BLaER1 treated with 17β-estradiol and CSF1 and Interleukin-3, amounts not matched to agents 10 nM and 100 nM (cell line): ENCODE results near the gene PPP6R3.

Experiments used
- H3K27ac ChIP-seq, 11 experiments: shearing (Covaris generic); formaldehyde crosslinking; 2 replicates each; pipeline ENCODE4 v1.8.1; 2022
- H3K27me3 ChIP-seq, 11 experiments: shearing (Covaris generic); formaldehyde crosslinking; 2 replicates each; pipeline ENCODE4 v1.8.1; 2022
- H3K36me3 ChIP-seq, 11 experiments: shearing (Covaris generic); formaldehyde crosslinking; 2 replicates each; pipeline ENCODE4 v1.8.1; 2022
- H3K4me1 ChIP-seq, 10 experiments: shearing (Covaris generic); formaldehyde crosslinking; 2 replicates each; pipeline ENCODE4 v1.8.1; 2022
- H3K4me2 ChIP-seq, 11 experiments: shearing (Covaris generic); formaldehyde crosslinking; 2 replicates each; pipeline ENCODE4 v1.8.1; 2022
- H3K4me3 ChIP-seq, 10 experiments: shearing (Covaris generic); formaldehyde crosslinking; 2 replicates each; pipeline ENCODE4 v1.8.1; 2022
- H3K9ac ChIP-seq, 11 experiments: shearing (Covaris generic); formaldehyde crosslinking; 2 replicates each; pipeline ENCODE4 v1.8.1; 2022
- H3K9me3 ChIP-seq, 11 experiments: shearing (Covaris generic); formaldehyde crosslinking; replicated peaks in 1 of 11; 2 replicates each; pipeline ENCODE4 v1.8.1; 2022
- H4K20me1 ChIP-seq, 11 experiments: shearing (Covaris generic); formaldehyde crosslinking; 2 replicates each; pipeline ENCODE4 v1.8.1; 2022
- Cebpa-rat ChIP-seq, 11 experiments: shearing (Covaris generic); IDR thresholded peaks; 2 replicates each; pipeline ENCODE4 v1.8.1; 2022

PPP6R3 gene

DNA sequence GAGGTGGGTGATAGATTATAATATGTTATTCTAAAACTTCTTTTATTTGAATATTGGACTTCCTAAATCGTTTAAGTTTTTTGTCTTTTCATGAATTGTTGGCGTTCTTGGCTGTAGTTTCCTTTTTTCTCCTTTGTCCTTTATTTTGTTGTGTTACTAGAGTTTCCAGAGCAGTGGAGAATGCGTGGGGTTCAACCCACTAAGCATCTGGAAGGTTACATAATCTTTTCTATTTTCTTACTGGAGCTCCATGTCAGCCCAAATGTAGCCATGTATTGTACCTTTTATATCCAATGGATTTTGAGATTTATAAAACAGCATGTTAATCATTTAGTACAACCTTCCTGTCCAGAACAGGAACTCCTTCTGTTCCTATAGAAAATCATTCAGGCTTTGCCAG is 63.2 kb downstream of the PPP6R3 start:
- no peak for TF ChIP-seq Cebpa-rat (IDR thresholded peaks at IDR 0.05)
- no peaks in the 10 kb centered on the region for H3K27me3 ChIP-seq
- no peak overlapping the region for H3K9ac ChIP-seq
- H3K4me2 ChIP-seq = peak overlapping the region; percentile 4 to 58 (median 32); a peak in 18 of 22 replicates
- peaks cover 98 to 100% (median 99%) of the 10 kb centered on the region in 11 experiments for H3K36me3 ChIP-seq
- peaks cover 24 to 57% (median 36%) of the 10 kb centered on the region in 10 experiments for H3K4me1 ChIP-seq
- no peaks in the 10 kb centered on the region for H3K9me3 ChIP-seq
- no peak overlapping the region for H3K4me3 ChIP-seq
- peak overlapping the region in 6 of 11 experiments; percentile 3 to 57 (median 38); a peak in 8 of 22 replicates for H3K27ac ChIP-seq
- peaks cover 46 to 99% (median 73%) of the 10 kb centered on the region in 11 experiments for H4K20me1 ChIP-seq

DNA sequence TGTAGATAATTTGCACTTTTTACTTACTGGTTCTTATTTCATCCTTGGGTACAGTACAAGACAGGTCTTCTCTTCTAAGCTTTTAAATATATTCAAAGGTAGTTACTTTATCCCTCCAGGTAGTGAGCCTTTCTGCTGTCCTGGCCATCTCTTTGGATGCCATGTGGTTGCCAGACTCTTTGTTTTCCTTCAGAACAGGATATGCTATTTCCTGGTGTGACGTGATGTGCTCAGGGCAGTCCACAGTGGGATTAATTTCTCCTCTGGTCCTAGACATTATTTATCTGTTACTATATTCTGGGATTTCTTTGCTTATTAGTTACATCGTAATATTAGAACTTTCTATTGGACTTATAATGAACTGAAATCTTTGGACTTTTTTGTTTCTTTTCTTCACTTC is 63.7 kb downstream of the PPP6R3 start:
- Histone ChIP-seq H3K9ac (no peak overlapping the region), H3K9me3 (no peaks in the 10 kb centered on the region), H3K36me3 (peaks cover 98 to 100% (median 99%) of the 10 kb centered on the region in 11 experiments), H4K20me1 (peaks cover 49 to 99% (median 72%) of the 10 kb centered on the region in 11 experiments), H3K27ac (peak overlapping the region in 6 of 11 experiments; percentile 3 to 57 (median 38); a peak in 9 of 22 replicates), H3K27me3 (no peaks in the 10 kb centered on the region), H3K4me1 (peaks cover 25 to 57% (median 39%) of the 10 kb centered on the region in 10 experiments), H3K4me2 (peak overlapping the region; percentile 4 to 58 (median 32); a peak in 18 of 22 replicates), H3K4me3 (no peak overlapping the region)
- no peak for TF ChIP-seq Cebpa-rat (IDR thresholded peaks at IDR 0.05)

DNA sequence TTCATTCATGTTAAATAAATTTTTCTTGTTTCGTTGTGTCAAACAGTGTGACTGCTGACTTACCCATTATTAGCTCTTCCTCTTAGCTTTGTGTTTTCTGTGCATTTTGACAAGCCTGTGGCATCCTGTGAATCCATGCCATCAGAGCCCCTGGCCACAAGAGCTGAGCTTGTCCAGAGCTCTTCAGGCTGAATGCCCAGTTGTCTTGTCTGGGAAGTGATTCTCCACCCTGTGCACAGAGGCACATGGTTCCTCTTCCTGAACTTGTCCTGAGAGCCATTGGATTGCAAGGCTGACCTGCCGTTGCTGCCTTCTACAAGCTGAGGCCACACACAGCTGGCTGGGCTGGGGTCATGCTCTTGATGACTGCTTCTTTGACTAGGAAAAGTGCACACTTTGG is 64.1 kb downstream of the PPP6R3 start:
- Histone ChIP-seq H3K27ac (peak overlapping the region in 3 of 11 experiments; percentile 3 to 57 (median 4); a peak in 2 of 22 replicates), H3K9ac (no peak overlapping the region), H4K20me1 (peaks cover 49 to 99% (median 72%) of the 10 kb centered on the region in 11 experiments), H3K36me3 (peaks cover 98 to 100% (median 99%) of the 10 kb centered on the region in 11 experiments), H3K9me3 (no peaks in the 10 kb centered on the region), H3K4me2 (peak overlapping the region in 4 of 11 experiments; percentile 4 to 35 (median 31); a peak in 4 of 22 replicates), H3K27me3 (no peaks in the 10 kb centered on the region), H3K4me3 (no peak overlapping the region), H3K4me1 (peaks cover 25 to 57% (median 39%) of the 10 kb centered on the region in 10 experiments)
- TF ChIP-seq Cebpa-rat (IDR thresholded peaks at IDR 0.05) = no peak

DNA sequence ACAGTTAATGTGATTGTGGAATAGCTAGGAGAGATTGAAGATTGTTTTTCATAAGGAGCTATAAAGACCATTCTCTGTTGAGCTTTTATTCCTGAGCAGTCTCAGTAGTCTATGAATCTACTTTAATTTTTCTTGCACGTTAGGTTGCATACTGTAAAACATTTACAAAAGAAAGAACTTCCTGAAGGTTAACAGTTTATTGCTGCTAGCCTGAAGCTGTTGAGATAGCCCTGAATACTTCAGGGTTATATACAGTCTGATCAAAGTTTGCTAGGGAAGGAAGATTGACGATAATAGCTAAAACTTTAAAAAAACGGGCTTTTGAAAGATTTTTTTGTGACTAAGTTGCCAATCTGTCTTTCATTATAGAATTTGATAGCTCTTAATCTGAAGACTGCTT is 64.8 kb downstream of the PPP6R3 start:
- Histone ChIP-seq H4K20me1 (peaks cover 45 to 99% (median 72%) of the 10 kb centered on the region in 11 experiments), H3K9ac (no peak overlapping the region), H3K27me3 (no peaks in the 10 kb centered on the region), H3K4me3 (no peak overlapping the region), H3K4me1 (peaks cover 25 to 57% (median 39%) of the 10 kb centered on the region in 10 experiments), H3K9me3 (no peaks in the 10 kb centered on the region), H3K36me3 (peaks cover 98 to 100% (median 99%) of the 10 kb centered on the region in 11 experiments), H3K27ac (no peak overlapping the region), H3K4me2 (no peak overlapping the region)
- no peak for TF ChIP-seq Cebpa-rat (IDR thresholded peaks at IDR 0.05)

DNA sequence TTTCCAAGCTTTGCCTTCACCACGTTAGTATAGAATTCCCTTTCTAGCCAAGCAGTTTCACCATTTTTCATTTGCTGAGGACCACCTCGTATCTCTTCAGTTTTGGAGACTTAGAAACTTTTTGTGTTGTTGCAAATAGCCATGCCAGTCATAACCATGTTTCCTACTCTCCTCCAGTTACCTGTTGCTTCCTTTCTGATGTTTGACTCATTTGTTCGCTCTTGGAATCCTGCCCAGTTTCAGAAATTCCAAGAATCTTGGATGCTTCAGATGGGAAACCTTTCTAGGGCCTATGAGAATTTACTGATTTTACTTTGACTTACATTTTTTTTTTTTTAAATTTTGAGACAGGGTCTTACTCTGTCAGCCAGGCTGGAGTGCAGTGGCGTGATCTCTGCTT is 65.4 kb downstream of the PPP6R3 start:
- Histone ChIP-seq H3K27me3 (no peaks in the 10 kb centered on the region), H3K4me1 (peaks cover 25 to 57% (median 39%) of the 10 kb centered on the region in 10 experiments), H3K4me2 (no peak overlapping the region), H3K27ac (no peak overlapping the region), H3K9ac (no peak overlapping the region), H3K4me3 (no peak overlapping the region), H3K36me3 (peaks cover 98 to 100% (median 99%) of the 10 kb centered on the region in 11 experiments), H4K20me1 (peaks cover 45 to 99% (median 72%) of the 10 kb centered on the region in 11 experiments), H3K9me3 (no peaks in the 10 kb centered on the region)
- no peak for TF ChIP-seq Cebpa-rat (IDR thresholded peaks at IDR 0.05)

DNA sequence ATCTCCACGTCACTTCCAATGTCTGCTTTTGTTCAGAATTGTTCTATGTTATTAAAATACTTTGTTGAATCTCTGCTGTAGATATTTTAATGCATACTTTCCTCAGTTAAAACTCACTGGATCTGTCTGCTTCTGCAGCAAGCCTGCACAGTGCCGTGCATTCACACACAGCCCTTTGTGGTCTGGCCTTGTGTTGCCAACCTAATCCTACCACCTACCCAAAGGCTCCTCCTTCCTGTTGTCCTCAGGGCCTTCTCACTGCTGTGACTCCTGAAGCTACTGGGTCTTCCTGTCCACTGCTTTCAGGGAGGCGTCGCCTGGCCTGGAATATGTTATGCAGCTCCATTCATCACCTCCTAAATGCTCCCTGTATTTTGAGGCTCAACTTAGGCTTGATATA is 67.0 kb downstream of the PPP6R3 start:
- Histone ChIP-seq H3K9me3 (no peaks in the 10 kb centered on the region), H3K27me3 (no peaks in the 10 kb centered on the region), H3K36me3 (peaks cover 98 to 100% (median 99%) of the 10 kb centered on the region in 11 experiments), H3K4me1 (peaks cover 25 to 43% (median 39%) of the 10 kb centered on the region in 10 experiments), H3K9ac (no peak overlapping the region), H3K4me2 (peak overlapping the region in 6 of 11 experiments; percentile 11 to 54 (median 36); a peak in 7 of 22 replicates), H3K27ac (no peak overlapping the region), H4K20me1 (peaks cover 54 to 99% (median 82%) of the 10 kb centered on the region in 11 experiments), H3K4me3 (no peak overlapping the region)
- no peak for TF ChIP-seq Cebpa-rat (IDR thresholded peaks at IDR 0.05)

DNA sequence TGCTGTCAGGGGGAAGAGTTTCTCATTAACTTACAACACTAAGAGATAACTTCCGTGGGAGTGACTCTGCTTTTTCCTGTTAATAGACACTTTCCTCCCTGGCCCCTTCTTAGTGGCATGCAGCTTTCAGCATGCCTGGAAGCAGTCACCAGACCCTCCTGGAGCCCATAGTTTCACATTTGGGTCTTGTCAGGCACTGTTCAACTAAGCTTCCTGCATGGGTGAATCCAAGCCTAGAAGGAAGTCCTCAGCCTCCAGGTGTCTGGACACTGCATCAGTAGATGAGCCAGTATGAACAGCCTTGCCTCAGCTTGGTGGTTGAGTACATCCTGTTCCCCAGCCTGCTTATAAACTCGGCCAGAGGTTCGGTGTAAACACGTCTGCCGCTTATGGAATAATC is 68.1 kb downstream of the PPP6R3 start:
- peak overlapping the region in 8 of 11 experiments; percentile 14 to 54 (median 35); a peak in 12 of 22 replicates for H3K27ac ChIP-seq
- H4K20me1 ChIP-seq = peaks cover 62 to 100% (median 88%) of the 10 kb centered on the region in 11 experiments
- peaks cover 21 to 42% (median 33%) of the 10 kb centered on the region in 10 experiments for H3K4me1 ChIP-seq
- H3K36me3 ChIP-seq = peaks cover 96 to 100% (median 100%) of the 10 kb centered on the region in 11 experiments
- TF ChIP-seq Cebpa-rat (IDR thresholded peaks at IDR 0.05) = no peak
- no peak overlapping the region for H3K4me3 ChIP-seq
- no peaks in the 10 kb centered on the region for H3K9me3 ChIP-seq
- no peak overlapping the region for H3K9ac ChIP-seq
- no peaks in the 10 kb centered on the region for H3K27me3 ChIP-seq
- H3K4me2 ChIP-seq = peak overlapping the region in 7 of 11 experiments; percentile 13 to 45 (median 36); a peak in 15 of 22 replicates

DNA sequence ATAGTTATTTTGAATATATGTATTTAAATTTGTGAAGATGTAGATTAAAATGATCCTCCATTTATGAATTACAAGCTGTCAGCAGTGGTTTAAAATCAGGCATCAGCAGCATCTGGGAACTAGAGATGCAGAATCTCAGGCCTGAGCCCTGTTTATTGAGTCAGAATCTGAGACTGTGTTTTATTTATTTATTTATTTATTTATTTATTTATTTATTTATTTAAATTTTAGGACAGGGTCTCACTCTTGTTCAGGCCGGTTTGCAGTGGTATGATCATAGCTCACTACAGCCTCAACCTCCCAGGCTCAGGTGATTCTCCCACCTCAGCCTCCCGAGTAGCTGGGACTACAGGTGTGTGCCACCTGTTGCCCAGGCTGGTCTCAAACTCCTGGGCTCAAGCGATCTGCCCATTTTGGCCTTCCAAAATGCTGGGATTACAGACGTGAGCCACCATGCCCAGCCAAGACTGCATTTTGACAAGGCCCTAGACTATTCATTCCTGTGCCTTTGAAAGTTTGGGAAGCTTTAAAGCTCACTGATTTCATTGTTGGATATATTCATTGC is 70.7 kb downstream of the PPP6R3 start:
- no peak for TF ChIP-seq Cebpa-rat (IDR thresholded peaks at IDR 0.05)
- Histone ChIP-seq H3K9me3 (no peaks in the 10 kb centered on the region), H3K27ac (no peak overlapping the region; a peak in 1 of 22 replicates), H3K4me2 (no peak overlapping the region), H3K4me1 (peaks cover 12 to 43% (median 32%) of the 10 kb centered on the region in 10 experiments; a peak in 19 of 20 replicates), H3K4me3 (no peak overlapping the region), H3K36me3 (peaks cover 92 to 100% (median 97%) of the 10 kb centered on the region in 11 experiments), H4K20me1 (peaks cover 82 to 100% (median 98%) of the 10 kb centered on the region in 11 experiments), H3K27me3 (no peaks in the 10 kb centered on the region), H3K9ac (no peak overlapping the region)

DNA sequence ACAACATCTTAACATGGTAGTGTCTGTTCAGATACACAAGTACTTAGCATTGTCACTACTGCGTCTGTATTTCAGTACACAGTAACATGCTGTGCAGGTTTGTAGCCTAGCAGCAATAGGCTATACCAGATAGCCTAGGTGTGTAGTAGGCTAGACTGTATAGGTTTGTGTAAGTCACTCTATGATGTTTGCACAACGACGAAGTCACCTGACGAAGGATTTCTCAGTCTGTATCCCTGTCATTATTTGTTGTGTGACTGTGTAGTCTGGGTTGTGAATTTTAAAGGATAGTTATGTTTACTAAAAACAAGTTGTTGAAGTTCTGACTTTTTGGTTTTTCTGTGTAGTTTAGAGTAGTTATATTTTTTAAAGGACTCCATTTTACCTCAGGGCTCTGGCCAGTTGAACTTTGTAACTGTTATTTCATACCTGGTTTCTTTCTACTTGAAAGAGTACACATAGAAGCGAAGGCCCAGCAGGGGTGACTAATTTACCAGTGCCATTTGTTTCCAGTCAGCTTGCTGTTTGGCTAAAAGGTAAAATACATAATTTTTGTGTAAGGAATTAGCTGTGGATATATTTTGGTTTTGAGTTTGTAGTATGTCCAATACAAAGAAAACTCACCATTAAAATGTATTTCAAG is 72.3 kb downstream of the PPP6R3 start:
- no peak overlapping the region for H3K4me2 ChIP-seq
- no peak overlapping the region for H3K27ac ChIP-seq
- peaks cover 92 to 100% (median 97%) of the 10 kb centered on the region in 11 experiments for H3K36me3 ChIP-seq
- no peak overlapping the region for H3K9ac ChIP-seq
- H3K4me3 ChIP-seq = no peak overlapping the region
- no peak for TF ChIP-seq Cebpa-rat (IDR thresholded peaks at IDR 0.05)
- H3K9me3 ChIP-seq = no peaks in the 10 kb centered on the region
- H3K4me1 ChIP-seq = peaks cover 9 to 33% (median 22%) of the 10 kb centered on the region in 10 experiments; a peak in 19 of 20 replicates
- peaks cover 79 to 100% (median 91%) of the 10 kb centered on the region in 11 experiments for H4K20me1 ChIP-seq
- no peaks in the 10 kb centered on the region for H3K27me3 ChIP-seq
